ENCODE data around the gene DCTD.

DNA sequence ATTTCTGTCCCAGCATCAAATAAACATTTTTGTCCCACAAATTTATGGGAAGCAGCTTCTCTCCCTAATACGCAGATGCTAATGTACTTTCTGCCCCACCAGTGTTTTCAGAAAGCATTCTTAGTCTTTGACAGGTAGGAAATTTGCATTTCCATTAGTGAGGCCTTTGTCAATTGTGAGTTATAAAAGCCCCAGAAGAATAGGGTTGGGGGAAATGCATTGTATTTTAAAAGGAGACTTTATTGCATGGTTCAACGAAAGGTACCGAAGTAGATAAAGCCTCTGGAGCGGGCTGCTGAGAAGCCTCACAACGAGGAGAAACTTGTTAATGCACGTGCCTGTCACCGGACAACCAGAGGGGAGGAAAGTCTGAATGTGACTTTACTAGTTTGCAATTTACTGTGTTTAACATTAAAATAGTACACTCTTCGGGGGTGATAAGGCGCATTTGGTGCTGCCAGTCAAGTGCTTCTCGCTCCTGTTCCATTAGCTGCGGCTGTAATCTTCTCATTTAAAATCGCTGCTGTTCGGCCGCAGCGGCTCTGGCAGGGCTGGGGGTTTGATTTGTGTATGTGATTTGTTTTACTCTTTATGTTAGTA is 63.4 kb downstream of the DCTD start:
- TF ChIP-seq, protein P1, sequence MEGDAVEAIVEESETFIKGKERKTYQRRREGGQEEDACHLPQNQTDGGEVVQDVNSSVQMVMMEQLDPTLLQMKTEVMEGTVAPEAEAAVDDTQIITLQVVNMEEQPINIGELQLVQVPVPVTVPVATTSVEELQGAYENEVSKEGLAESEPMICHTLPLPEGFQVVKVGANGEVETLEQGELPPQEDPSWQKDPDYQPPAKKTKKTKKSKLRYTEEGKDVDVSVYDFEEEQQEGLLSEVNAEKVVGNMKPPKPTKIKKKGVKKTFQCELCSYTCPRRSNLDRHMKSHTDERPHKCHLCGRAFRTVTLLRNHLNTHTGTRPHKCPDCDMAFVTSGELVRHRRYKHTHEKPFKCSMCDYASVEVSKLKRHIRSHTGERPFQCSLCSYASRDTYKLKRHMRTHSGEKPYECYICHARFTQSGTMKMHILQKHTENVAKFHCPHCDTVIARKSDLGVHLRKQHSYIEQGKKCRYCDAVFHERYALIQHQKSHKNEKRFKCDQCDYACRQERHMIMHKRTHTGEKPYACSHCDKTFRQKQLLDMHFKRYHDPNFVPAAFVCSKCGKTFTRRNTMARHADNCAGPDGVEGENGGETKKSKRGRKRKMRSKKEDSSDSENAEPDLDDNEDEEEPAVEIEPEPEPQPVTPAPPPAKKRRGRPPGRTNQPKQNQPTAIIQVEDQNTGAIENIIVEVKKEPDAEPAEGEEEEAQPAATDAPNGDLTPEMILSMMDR (IDR thresholded peaks at IDR 0.05) = no peak
- TF ChIP-seq POLR2AphosphoS5 (IDR thresholded peaks at IDR 0.05) = no peak

Data from stomach (tissue), 4 donors.